Karpas-422 (cell line): ENCODE data around the gene CDCA5. TPM values are rescaled to one million over a fixed set of nuclear protein-coding genes. Genes with fewer than 3 reads are reported as not detected.

Experiments
- DNase-seq: peaks from one replicate; pipeline ENCODE4 v3.0.0-alpha.2; 2015
- H2AFZ ChIP-seq: fragments of 200-600 bp; sonication (generic); 2 replicates; pipeline ENCODE4 v1.6.1; 2014; ENCODE audit warnings: antibody characterized with exemption, low read length, mixed read lengths
- H3K27ac ChIP-seq: fragments of 200-600 bp; sonication (generic); 2 replicates; pipeline ENCODE4 v1.5.1; 2014; ENCODE audit warnings: mild to moderate bottlenecking, low read length, moderate library complexity
- H3K27me3 ChIP-seq: fragments of 200-600 bp; sonication (generic); 2 replicates; pipeline ENCODE4 v1.6.1; 2014; ENCODE audit warnings: low read length, mixed read lengths
- H3K36me3 ChIP-seq: fragments of 200-600 bp; sonication (generic); 2 replicates; pipeline ENCODE4 v1.6.1; 2014; ENCODE audit warnings: low read length, mixed read lengths; ENCODE audit not compliant: insufficient read depth
- H3K4me1 ChIP-seq: fragments of 200-600 bp; sonication (generic); 2 replicates; pipeline ENCODE4 v1.6.1; 2014; ENCODE audit warnings: mild to moderate bottlenecking, low read length, mixed read lengths
- H3K4me2 ChIP-seq: fragments of 200-600 bp; sonication (generic); 2 replicates; pipeline ENCODE4 v1.6.1; 2014; ENCODE audit warnings: low read length, low read depth, mild to moderate bottlenecking; ENCODE audit not compliant: poor library complexity, severe bottlenecking
- H3K4me3 ChIP-seq: fragments of 200-600 bp; sonication (generic); 2 replicates; pipeline ENCODE4 v1.5.1; 2014; ENCODE audit warnings: mild to moderate bottlenecking, antibody characterized with exemption, low read length, mixed read lengths
- H3K79me2 ChIP-seq: fragments of 200-600 bp; sonication (generic); 2 replicates; pipeline ENCODE4 v1.6.1; 2014; ENCODE audit warnings: mild to moderate bottlenecking, low read length, mixed read lengths
- H3K9ac ChIP-seq: fragments of 200-600 bp; sonication (generic); 2 replicates; pipeline ENCODE4 v1.6.0; 2014; ENCODE audit warnings: low read length
- H3K9me2 ChIP-seq: fragments of 200-600 bp; sonication (generic), shearing (Covaris generic); replicated peaks from 2 replicates; pipeline ENCODE4 v1.6.0; 2014; ENCODE audit warnings: mild to moderate bottlenecking, low read length, moderate library complexity; ENCODE audit not compliant: insufficient read depth
- H3K9me3 ChIP-seq: fragments of 300-700, 200-600 bp; sonication (generic); 2 replicates; pipeline ENCODE4 v1.6.1; 2014; ENCODE audit warnings: low read length, mixed read lengths
- H4K20me1 ChIP-seq: fragments of 200-600 bp; sonication (generic); 2 replicates; pipeline ENCODE4 v1.6.1; 2014; ENCODE audit warnings: mild to moderate bottlenecking, antibody characterized with exemption, low read length, low read depth; ENCODE audit not compliant: insufficient read depth
- total RNA-seq: library from RNA; depleted of rRNA; stranded (reverse); fragments of >200 nt; shearing (Covaris generic); gene quantifications from 2 replicates; pipeline ENCODE4 v1.2.3, GENCODE V29; 2014; ENCODE audit warnings: low replicate concordance

CDCA5 gene
- total RNA-seq, 1 experiment from 2014 or later, result 24.3 TPM

- H3K79me2 ChIP-seq, result peaks cover 48% of the 10 kb centered on the region
- H3K27me3 ChIP-seq, result no peaks in the 10 kb centered on the region
- H3K9me3 ChIP-seq, result no peaks in the 10 kb centered on the region
- no peak overlapping the region for H2AFZ ChIP-seq
- H3K4me2 ChIP-seq, result peak overlapping the region; percentile 86
- peak overlapping the region; percentile 95 for H3K9ac ChIP-seq
- peak overlapping the region; percentile 88; the same call in 1 of the 2 replicates for H3K27ac ChIP-seq
- no peaks in the 10 kb centered on the region for H4K20me1 ChIP-seq
- H3K4me3 ChIP-seq, result peak overlapping the region; percentile 86
- no peaks in the 10 kb centered on the region for H3K9me2 ChIP-seq
- DNase-seq, result no peak
- H3K4me1 ChIP-seq, result peaks cover 82% of the 10 kb centered on the region
- H3K36me3 ChIP-seq, result peaks cover 23% of the 10 kb centered on the region; the same call in 1 of the 2 replicates
These were observed 31.7 kb upstream of the CDCA5 start for GRCh38 chr11:65115361-65116082.

- peaks cover 14% of the 10 kb centered on the region; the same call in 1 of the 2 replicates for H3K36me3 ChIP-seq
- H3K9me2 ChIP-seq, result no peaks in the 10 kb centered on the region
- H3K4me3 ChIP-seq, result no peak overlapping the region
- H3K4me2 ChIP-seq, result peak overlapping the region; percentile 86
- no peaks in the 10 kb centered on the region for H3K9me3 ChIP-seq
- no peak overlapping the region for H3K27ac ChIP-seq
- H3K79me2 ChIP-seq, result peaks cover 42% of the 10 kb centered on the region
- H2AFZ ChIP-seq, result no peak overlapping the region
- peaks cover 75% of the 10 kb centered on the region for H3K4me1 ChIP-seq
- no peak for DNase-seq
- H3K27me3 ChIP-seq, result no peaks in the 10 kb centered on the region
- H3K9ac ChIP-seq, result 0 out of 2 replicates have a peak overlapping the region, but pooled peaks have one; percentile 95
- H4K20me1 ChIP-seq, result no peaks in the 10 kb centered on the region
These were observed 30.8 kb upstream of the CDCA5 start for GRCh38 chr11:65114538-65115171.

- H3K27ac ChIP-seq, result peak overlapping the region; percentile 85
- peak overlapping the region; percentile 99 for H3K4me2 ChIP-seq
- H3K9ac ChIP-seq, result peak overlapping the region; percentile 97
- H3K4me3 ChIP-seq, result peak overlapping the region; percentile 99
- H2AFZ ChIP-seq, result no peak overlapping the region
- no peak for DNase-seq
- H4K20me1 ChIP-seq, result no peaks in the 10 kb centered on the region
- H3K79me2 ChIP-seq, result peaks cover 42% of the 10 kb centered on the region
- peaks cover 67% of the 10 kb centered on the region for H3K4me1 ChIP-seq
- peaks cover 10% of the 10 kb centered on the region; the same call in 1 of the 2 replicates for H3K36me3 ChIP-seq
- H3K9me3 ChIP-seq, result no peaks in the 10 kb centered on the region
- H3K27me3 ChIP-seq, result no peaks in the 10 kb centered on the region
- no peaks in the 10 kb centered on the region for H3K9me2 ChIP-seq
These were observed 30.0 kb upstream of the CDCA5 start for GRCh38 chr11:65113839-65114238.

GRCh38 chr11:65113361-65113756 lies 29.5 kb upstream of the CDCA5 start:
- Histone ChIP-seq H3K4me1 (peaks cover 62% of the 10 kb centered on the region), H2AFZ (no peak overlapping the region), H3K27me3 (no peaks in the 10 kb centered on the region), H3K9ac (peak overlapping the region; percentile 97), H3K4me2 (peak overlapping the region; percentile 99), H3K79me2 (peaks cover 42% of the 10 kb centered on the region), H3K27ac (peak overlapping the region; percentile 85), H3K4me3 (peak overlapping the region; percentile 99), H3K9me2 (no peaks in the 10 kb centered on the region), H3K36me3 (peaks cover 6% of the 10 kb centered on the region; the same call in 1 of the 2 replicates), H3K9me3 (no peaks in the 10 kb centered on the region), H4K20me1 (no peaks in the 10 kb centered on the region)
- peak; percentile 56 for DNase-seq

GRCh38 chr11:65112546-65113360 lies 28.9 kb upstream of the CDCA5 start:
- no peaks in the 10 kb centered on the region for H3K27me3 ChIP-seq
- peaks cover 57% of the 10 kb centered on the region for H3K4me1 ChIP-seq
- no peaks in the 10 kb centered on the region for H3K9me2 ChIP-seq
- 0 out of 2 replicates have a peak, but pooled peaks cover 6% of the 10 kb centered on the region for H3K36me3 ChIP-seq
- H3K9ac ChIP-seq, result peak overlapping the region; percentile 97
- peak overlapping the region; percentile 85 for H3K27ac ChIP-seq
- H3K79me2 ChIP-seq, result peaks cover 42% of the 10 kb centered on the region
- peak overlapping the region; percentile 99 for H3K4me2 ChIP-seq
- H4K20me1 ChIP-seq, result no peaks in the 10 kb centered on the region
- H2AFZ ChIP-seq, result no peak overlapping the region
- H3K4me3 ChIP-seq, result peak overlapping the region; percentile 99
- H3K9me3 ChIP-seq, result no peaks in the 10 kb centered on the region
- peak; percentile 88 for DNase-seq

- no peaks in the 10 kb centered on the region for H4K20me1 ChIP-seq
- no peaks in the 10 kb centered on the region for H3K27me3 ChIP-seq
- peak within 1 kb of the TSS; percentile 99 for H3K4me2 ChIP-seq
- H3K79me2 ChIP-seq, result peaks cover 42% of the 10 kb centered on the region
- H3K9ac ChIP-seq, result peak within 1 kb of the TSS; percentile 97
- H3K36me3 ChIP-seq, result 0 out of 2 replicates have a peak, but pooled peaks cover 6% of the 10 kb centered on the region
- no peaks in the 10 kb centered on the region for H3K9me3 ChIP-seq
- peak; percentile 99 for DNase-seq
- peak within 1 kb of the TSS; percentile 99 for H3K4me3 ChIP-seq
- no peak within 1 kb of the TSS for H2AFZ ChIP-seq
- peaks cover 55% of the 10 kb centered on the region for H3K4me1 ChIP-seq
- no peaks in the 10 kb centered on the region for H3K9me2 ChIP-seq
- peak within 1 kb of the TSS; percentile 85 for H3K27ac ChIP-seq
These were observed 28.1 kb upstream of the CDCA5 start, which contains the start of gene TM7SF2 for GRCh38 chr11:65111744-65112545. TM7SF2 (plus strand) TSS chr11:65111872; CDS start chr11:65112016, 144 bp downstream.

GRCh38 chr11:65111159-65111743 lies 27.4 kb upstream of the CDCA5 start:
- H2AFZ ChIP-seq, result no peak overlapping the region

More at GRCh38 chr11:65111159-65111743, 27.4 kb upstream of the CDCA5 start:
- peak overlapping the region; percentile 36 for H3K4me2 ChIP-seq
- H3K9me2 ChIP-seq, result no peaks in the 10 kb centered on the region
- no peak overlapping the region; the same call in 1 of the 2 replicates for H3K27ac ChIP-seq
- 0 out of 2 replicates have a peak, but pooled peaks cover 6% of the 10 kb centered on the region for H3K36me3 ChIP-seq
- H3K4me1 ChIP-seq, result peaks cover 48% of the 10 kb centered on the region
- H3K79me2 ChIP-seq, result peaks cover 36% of the 10 kb centered on the region
- H4K20me1 ChIP-seq, result no peaks in the 10 kb centered on the region
- DNase-seq, result no peak
- H3K27me3 ChIP-seq, result no peaks in the 10 kb centered on the region
- no peaks in the 10 kb centered on the region for H3K9me3 ChIP-seq
- no peak overlapping the region for H3K4me3 ChIP-seq
- H3K9ac ChIP-seq, result no peak overlapping the region
